Astrocyte (in vitro differentiated cells and primary cell): ENCODE measurements around the gene SEC22A.

Experiments used
- EZH2 ChIP-seq: IDR thresholded peaks from 2 replicates; pipeline ENCODE4 v1.6.1; 2012; ENCODE audit warnings: mild to moderate bottlenecking, low read length, inconsistent platforms; ENCODE audit not compliant: insufficient read depth
- TF ChIP-seq, protein P1 (sequence below): IDR thresholded peaks from 2 replicates; pipeline ENCODE4 v1.5.1; 2011; ENCODE audit warnings: low read depth, mild to moderate bottlenecking, inconsistent platforms, low read length, moderate library complexity; ENCODE audit not compliant: insufficient read depth

- TF ChIP-seq, protein P1, sequence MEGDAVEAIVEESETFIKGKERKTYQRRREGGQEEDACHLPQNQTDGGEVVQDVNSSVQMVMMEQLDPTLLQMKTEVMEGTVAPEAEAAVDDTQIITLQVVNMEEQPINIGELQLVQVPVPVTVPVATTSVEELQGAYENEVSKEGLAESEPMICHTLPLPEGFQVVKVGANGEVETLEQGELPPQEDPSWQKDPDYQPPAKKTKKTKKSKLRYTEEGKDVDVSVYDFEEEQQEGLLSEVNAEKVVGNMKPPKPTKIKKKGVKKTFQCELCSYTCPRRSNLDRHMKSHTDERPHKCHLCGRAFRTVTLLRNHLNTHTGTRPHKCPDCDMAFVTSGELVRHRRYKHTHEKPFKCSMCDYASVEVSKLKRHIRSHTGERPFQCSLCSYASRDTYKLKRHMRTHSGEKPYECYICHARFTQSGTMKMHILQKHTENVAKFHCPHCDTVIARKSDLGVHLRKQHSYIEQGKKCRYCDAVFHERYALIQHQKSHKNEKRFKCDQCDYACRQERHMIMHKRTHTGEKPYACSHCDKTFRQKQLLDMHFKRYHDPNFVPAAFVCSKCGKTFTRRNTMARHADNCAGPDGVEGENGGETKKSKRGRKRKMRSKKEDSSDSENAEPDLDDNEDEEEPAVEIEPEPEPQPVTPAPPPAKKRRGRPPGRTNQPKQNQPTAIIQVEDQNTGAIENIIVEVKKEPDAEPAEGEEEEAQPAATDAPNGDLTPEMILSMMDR = no peak
- TF ChIP-seq EZH2 = no peak
These were observed 708 bp downstream of the SEC22A start for GRCh38 chr3:123202451-123202850.
